ENCODE data around the gene CAMK2A.

CAMK2A gene

GRCh38 chr5:150315245-150315644, 25.7 kb upstream of the CAMK2A start:
- no peak for DNase-seq

GRCh38 chr5:150313921-150314716, 24.5 kb upstream of the CAMK2A start:
- DNase-seq: no peak

- no peak for DNase-seq
These were observed 23.9 kb upstream of the CAMK2A start for GRCh38 chr5:150313501-150313900.

- DNase-seq: no peak
These were observed 22.9 kb upstream of the CAMK2A start for GRCh38 chr5:150312518-150312917.

GRCh38 chr5:150311015-150311692, 21.6 kb upstream of the CAMK2A start:
- DNase-seq: no peak

- no peak for DNase-seq
These were observed 20.7 kb upstream of the CAMK2A start for GRCh38 chr5:150310246-150310645.

GRCh38 chr5:150309886-150310239, 20.3 kb upstream of the CAMK2A start:
- DNase-seq: no peak

GRCh38 chr5:150309101-150309885, 19.7 kb upstream of the CAMK2A start:
- DNase-seq: no peak

- DNase-seq: no peak
These were observed 18.2 kb upstream of the CAMK2A start for GRCh38 chr5:150307617-150308426.

- DNase-seq: no peak
These were observed 17.2 kb upstream of the CAMK2A start for GRCh38 chr5:150306775-150307174.

GRCh38 chr5:150305557-150305956, 16.0 kb upstream of the CAMK2A start:
- no peak for DNase-seq

- no peak for DNase-seq
These were observed 15.5 kb upstream of the CAMK2A start for GRCh38 chr5:150305095-150305494.

GRCh38 chr5:150304481-150305081, 15.0 kb upstream of the CAMK2A start:
- DNase-seq: no peak

GRCh38 chr5:150303660-150304386, 14.2 kb upstream of the CAMK2A start:
- no peak for DNase-seq

GRCh38 chr5:150303070-150303615, 13.6 kb upstream of the CAMK2A start:
- no peak for DNase-seq

- no peak for DNase-seq
These were observed 12.9 kb upstream of the CAMK2A start, which contains the start of gene ARSI for GRCh38 chr5:150302301-150303069. ARSI (minus strand) TSS chr5:150302905; CDS start chr5:150302373, 532 bp downstream.

GRCh38 chr5:150301901-150302300, 12.3 kb upstream of the CAMK2A start:
- no peak for DNase-seq

GRCh38 chr5:150301170-150301505, 11.6 kb upstream of the CAMK2A start:
- no peak for DNase-seq

- no peak for DNase-seq
These were observed 11.1 kb upstream of the CAMK2A start for GRCh38 chr5:150300496-150301169.

All from hippocampal formation (tissue), 2 donors.